PC-9 (cell line): ENCODE measurements around the gene SDR39U1.
"Not testable (repeated sequence)": the region's sequence is repeated elsewhere in the genome, so short reads cannot be mapped to it uniquely, and the experiment has no call there.

Source experiments
- CTCF ChIP-seq: fragments of 200-600 bp; sonication (generic); conservative IDR thresholded peaks from 2 replicates; pipeline ENCODE4 v1.6.1; 2017; ENCODE audit warnings: mixed run types, antibody characterized with exemption, mild to moderate bottlenecking, moderate library complexity
- EZH2 ChIP-seq: fragments of 200-600 bp; sonication (generic); IDR thresholded peaks from 2 replicates; pipeline ENCODE4 v1.8.0; 2017; ENCODE audit warnings: antibody characterized with exemption, low read depth

GRCh38 chr14:24450828-24451227, 8.3 kb upstream of the SDR39U1 start:
- TF ChIP-seq CTCF, EZH2: not testable (repeated sequence)
